OCI-LY3 (cell line): Measurements from ENCODE around the gene LRP6.

ENCODE experiments used
- EZH2phosphoT487 ChIP-seq: fragments of 200-600 bp; shearing (Covaris generic); IDR thresholded peaks from 2 replicates; pipeline ENCODE4 v1.6.1; 2018; ENCODE audit warnings: antibody characterized with exemption, mixed run types, low read depth
- TF ChIP-seq, protein P1 (sequence below): fragments of 200-600, 300-600 bp; sonication (generic); IDR thresholded peaks from 2 replicates; pipeline ENCODE4 v1.5.1; 2014; ENCODE audit warnings: antibody characterized with exemption, low read length, low read depth

DNA sequence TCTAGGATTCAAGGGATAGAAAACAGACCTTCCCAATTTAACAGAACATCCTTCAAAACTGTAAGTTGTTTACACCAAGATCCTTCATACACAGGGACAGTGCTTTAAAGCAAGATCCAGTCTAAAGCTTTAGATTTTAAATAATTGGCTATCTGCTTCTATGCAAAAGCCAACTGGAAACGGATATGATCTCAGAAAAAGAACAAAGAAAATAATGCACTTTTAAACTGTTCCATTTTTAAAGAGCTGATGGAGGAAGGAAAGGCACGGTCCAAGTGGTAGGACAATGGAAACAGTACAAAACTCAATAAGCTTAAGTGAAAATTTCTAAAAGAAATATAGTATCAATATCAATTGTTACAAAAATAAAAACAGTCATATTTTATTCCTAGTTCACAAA lies 27.7 kb downstream of the LRP6 start:
- TF ChIP-seq, protein P1, sequence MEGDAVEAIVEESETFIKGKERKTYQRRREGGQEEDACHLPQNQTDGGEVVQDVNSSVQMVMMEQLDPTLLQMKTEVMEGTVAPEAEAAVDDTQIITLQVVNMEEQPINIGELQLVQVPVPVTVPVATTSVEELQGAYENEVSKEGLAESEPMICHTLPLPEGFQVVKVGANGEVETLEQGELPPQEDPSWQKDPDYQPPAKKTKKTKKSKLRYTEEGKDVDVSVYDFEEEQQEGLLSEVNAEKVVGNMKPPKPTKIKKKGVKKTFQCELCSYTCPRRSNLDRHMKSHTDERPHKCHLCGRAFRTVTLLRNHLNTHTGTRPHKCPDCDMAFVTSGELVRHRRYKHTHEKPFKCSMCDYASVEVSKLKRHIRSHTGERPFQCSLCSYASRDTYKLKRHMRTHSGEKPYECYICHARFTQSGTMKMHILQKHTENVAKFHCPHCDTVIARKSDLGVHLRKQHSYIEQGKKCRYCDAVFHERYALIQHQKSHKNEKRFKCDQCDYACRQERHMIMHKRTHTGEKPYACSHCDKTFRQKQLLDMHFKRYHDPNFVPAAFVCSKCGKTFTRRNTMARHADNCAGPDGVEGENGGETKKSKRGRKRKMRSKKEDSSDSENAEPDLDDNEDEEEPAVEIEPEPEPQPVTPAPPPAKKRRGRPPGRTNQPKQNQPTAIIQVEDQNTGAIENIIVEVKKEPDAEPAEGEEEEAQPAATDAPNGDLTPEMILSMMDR = no peak
- TF ChIP-seq EZH2phosphoT487 = no peak
